ENCODE measurements around the gene EYS. TPM values are rescaled to one million over a fixed set of nuclear protein-coding genes. Genes with fewer than 3 reads are reported as not detected.

The EYS gene
- total RNA-seq, 1 experiment from 2014 or later = not detected

DNA sequence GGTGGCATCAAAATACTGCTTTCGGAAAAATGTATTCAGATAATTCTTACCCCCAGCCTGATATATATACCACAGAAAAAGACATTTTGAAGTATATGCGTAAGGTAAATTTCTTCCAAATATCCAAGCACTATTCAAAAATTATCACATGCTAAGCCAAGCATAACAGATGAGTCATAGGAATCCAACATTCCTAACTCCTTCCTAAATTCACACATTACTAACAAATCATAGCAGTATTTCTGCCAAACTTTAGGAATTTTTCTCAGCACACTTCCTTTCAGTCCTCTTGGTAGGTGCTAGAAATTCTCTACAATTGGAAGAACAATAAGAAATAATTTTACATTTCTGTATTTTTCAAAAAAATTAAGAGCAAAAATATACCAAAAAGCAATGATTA is 417.5 kb downstream of the EYS start:
- in situ Hi-C loops (cut with HindIII; ENCODE audit: low sequenced_read_pairs) = no loop called here
- DNase-seq (ENCODE audit: low spot score) = no peak

DNA sequence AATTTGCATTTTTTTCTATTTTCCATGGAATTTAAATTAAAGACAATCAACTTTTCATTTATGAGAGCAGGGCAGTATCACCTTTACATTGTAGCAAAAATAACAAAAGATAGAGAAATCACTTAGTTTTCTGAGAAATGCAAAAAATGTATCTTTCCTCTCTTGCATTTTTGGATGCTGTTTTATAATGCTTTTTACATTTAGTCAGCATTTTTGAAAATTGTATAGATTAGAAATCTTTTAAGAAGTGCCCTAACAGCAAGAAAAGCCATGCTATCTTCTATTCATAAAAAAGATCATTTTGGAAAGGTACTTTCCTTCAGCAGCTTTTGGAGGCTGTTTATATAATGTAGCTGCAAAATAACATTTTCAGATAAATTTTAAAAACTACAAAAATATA is 421.8 kb downstream of the EYS start:
- DNase-seq (ENCODE audit: low spot score) = no peak
- in situ Hi-C loops (cut with HindIII; ENCODE audit: low sequenced_read_pairs) = no loop called here

DNA sequence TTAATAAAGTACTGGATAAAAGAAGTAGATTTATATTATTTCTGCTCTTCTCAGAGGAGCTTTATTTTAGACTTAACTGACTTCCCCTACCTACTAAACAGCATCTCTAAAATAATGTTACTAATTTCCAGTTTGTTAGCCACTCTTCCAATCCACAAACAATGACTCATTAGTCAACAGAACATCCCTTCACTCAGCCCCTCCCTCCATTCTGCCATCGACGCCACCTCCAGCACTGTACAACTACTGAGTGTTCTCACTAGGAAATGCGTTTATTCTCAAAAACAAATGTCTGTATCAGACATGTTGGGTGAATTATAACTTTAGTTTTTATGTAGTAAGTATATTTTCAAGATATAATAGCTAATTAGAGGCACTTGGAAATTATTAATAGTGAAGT is 427.0 kb downstream of the EYS start:
- no peak for DNase-seq (ENCODE audit: low spot score)
- in situ Hi-C loops (cut with HindIII; ENCODE audit: low sequenced_read_pairs) = no loop called here

DNA sequence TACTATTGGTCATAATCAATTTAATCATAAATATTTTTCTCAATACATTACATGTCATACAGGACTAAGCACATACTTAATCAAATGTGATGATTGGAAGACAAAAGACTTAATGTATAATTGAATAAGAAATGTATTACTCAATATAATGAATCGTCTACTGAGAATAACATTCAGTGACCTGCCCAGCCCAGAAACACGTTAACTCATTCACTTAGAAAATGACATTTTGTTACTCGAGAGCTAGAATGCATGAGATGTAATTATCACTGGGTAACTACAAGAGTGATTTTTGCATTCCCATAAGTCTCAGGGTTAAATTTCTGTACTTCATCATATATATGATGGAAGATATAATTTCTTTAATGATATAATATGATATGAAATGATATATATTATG is 444.8 kb downstream of the EYS start:
- in situ Hi-C loops (cut with HindIII; ENCODE audit: low sequenced_read_pairs) = no loop called here

DNA sequence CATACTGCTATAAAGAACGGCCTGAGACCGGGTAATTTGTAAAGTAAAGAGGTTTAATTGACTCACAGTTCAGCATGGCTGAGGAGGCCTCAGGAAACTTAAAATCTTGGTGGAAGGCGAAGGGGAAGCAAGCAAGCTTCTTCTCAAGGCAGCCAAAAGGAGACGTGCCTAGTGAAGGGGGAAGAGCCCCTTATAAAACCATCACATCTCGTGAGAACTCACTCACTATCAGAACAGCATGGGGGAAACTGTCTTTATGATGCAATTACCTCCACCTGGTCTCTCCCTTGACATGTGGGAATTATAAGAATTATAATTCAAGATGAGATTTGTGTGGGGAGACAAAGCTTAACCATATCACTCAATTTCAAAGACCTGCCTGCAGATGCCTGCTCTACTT is 447.0 kb downstream of the EYS start:
- in situ Hi-C loops (cut with HindIII; ENCODE audit: low sequenced_read_pairs) = no loop called here
- no peak for DNase-seq (ENCODE audit: low spot score)

More for the DNA sequence above, 444.8 kb downstream of the EYS start:
- no peak for DNase-seq (ENCODE audit: low spot score)

DNA sequence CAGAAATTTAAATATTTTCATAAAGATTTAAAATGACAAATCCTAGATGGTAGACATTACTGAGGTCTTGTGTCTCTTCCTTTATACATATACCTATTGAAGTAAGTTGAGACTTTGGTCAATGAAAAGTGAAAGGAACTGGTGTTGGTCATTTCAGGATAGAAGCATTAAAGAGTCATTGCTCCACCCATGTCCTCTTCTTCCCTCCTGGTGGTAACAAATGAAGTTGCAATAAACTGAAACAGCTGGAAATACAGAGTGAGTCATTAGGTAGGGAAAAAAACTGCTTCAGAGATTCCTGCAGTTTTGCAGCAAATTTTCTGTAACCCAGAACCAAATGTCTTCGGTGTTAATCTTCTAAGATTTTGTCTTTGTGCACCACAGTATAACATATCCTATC is 448.0 kb downstream of the EYS start:
- DNase-seq (ENCODE audit: low spot score) = no peak
- in situ Hi-C loops (cut with HindIII; ENCODE audit: low sequenced_read_pairs) = no loop called here

DNA sequence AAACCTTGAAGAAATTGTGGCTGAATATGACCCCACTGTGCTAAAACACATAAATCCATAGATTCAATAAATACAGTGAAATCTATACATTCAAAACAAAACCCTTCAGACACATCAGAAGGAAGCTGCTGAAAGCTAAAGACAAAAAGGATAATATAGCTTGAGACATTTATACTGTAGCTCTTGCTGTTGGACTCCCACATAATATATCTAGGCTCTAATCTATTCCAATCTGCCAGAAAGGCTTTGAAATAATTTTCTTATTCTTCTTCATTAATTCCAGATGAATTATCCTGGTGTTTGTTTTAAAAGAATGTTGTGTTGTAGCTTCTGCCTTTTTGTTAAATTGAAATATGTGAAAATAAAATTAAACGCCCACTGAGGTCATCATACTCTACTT is 454.0 kb downstream of the EYS start:
- in situ Hi-C loops (cut with HindIII; ENCODE audit: low sequenced_read_pairs) = no loop called here
- DNase-seq (ENCODE audit: low spot score) = no peak

DNA sequence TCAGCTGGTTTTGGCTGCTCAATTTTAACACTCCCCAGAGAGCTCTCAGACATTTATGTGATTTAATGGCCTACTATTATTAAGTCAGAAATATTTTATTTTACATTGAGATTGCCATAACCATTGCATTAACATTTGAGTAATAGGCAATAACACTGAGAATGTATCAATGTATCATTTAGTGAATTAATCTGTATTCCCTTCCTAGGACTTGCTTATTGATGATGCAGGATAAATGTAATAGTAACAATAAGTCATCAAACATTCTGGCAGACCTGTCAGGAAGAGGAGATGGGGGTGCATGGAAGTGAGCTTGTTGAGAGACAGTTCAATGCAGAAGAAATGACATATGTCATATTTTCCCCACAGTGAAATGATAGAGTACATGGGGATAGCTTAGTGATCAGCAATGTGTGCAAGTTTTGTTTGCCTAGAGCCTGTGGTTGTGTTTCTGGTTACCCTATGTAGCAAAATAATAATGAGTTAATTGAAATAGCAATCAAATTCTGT is 458.9 kb downstream of the EYS start:
- no peak for DNase-seq (ENCODE audit: low spot score)
- in situ Hi-C loops (cut with HindIII; ENCODE audit: low sequenced_read_pairs) = no loop called here

DNA sequence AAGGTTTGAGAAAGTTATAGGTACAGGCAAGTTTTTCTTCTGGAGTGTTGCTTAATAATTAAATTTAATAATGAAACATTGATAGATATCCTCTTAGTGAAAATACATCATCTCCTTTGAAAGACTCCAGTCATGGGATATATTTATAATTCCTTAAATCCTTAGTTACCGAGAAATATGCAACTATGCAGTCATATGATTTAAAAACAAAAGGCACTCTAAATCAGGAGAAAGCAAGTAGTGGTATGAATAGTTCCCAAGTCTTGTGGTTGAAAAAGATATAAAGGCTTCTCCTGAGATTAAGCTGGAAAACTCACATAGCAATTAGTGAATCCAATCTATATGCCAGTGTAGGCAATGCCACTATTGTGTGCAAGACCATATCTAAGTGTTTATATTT is 475.4 kb downstream of the EYS start:
- in situ Hi-C loops (cut with HindIII; ENCODE audit: low sequenced_read_pairs) = no loop called here
- no peak for DNase-seq (ENCODE audit: low spot score)

DNA sequence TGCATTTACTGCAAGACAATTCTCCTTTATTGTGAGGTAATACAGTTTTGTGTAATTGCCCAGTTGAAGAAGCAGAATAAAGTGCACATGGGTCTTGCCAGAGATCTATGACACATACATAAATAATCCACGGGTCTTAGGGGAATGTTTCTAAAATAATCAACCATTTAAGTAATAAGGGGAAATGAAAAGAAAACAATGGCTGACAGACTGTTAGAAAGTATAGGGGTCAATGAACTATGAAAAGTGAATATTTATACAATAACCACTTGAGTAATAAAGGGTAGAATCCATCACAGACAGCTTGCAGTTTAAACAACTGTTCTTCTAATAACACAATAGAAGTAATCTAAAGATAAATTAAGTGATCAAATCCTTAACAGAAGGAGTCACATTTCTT is 477.2 kb downstream of the EYS start:
- no peak for DNase-seq (ENCODE audit: low spot score)
- in situ Hi-C loops (cut with HindIII; ENCODE audit: low sequenced_read_pairs) = no loop called here

DNA sequence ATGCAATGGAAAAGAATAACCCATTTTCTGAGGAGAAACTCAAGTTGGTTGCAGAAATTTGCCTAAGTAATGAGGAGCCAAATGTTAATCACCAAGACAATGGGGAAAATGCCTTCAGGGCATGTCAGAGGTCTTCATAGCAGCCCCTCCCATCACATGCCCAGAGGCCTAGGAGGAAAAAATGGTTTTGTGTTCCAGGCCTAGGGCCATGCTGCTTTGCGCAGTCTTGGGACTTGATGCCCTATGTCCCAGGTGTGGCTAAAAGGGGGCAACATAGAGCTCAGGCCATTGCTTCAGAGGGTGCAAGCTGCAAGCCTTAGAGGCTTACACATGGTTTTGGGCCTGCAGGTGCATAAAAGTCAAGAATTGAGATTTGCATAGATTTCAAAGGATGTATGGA is 485.9 kb downstream of the EYS start:
- DNase-seq (ENCODE audit: low spot score) = no peak
- in situ Hi-C loops (cut with HindIII; ENCODE audit: low sequenced_read_pairs) = no loop called here

DNA sequence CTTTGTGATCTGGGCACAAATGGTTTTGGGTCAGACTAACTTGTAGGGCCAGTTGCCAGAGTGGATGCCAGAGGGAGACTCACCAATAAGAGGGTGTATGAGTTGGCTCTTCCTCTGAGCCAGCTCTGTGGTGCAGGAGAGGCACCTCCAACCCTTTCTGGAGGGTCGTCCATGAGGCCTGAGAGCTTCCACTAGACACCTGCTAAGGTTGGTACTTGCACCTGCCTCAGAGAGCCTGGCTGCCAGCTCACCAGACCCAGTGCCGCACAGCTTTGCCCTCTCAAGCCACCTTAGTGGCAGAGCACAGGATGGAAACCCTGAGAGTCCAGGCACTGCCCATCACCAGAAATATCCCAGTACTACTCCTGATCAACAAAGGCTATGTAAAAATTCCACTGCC is 504.3 kb downstream of the EYS start:
- in situ Hi-C loops (cut with HindIII; ENCODE audit: low sequenced_read_pairs) = no loop called here
- no peak for DNase-seq (ENCODE audit: low spot score)

DNA sequence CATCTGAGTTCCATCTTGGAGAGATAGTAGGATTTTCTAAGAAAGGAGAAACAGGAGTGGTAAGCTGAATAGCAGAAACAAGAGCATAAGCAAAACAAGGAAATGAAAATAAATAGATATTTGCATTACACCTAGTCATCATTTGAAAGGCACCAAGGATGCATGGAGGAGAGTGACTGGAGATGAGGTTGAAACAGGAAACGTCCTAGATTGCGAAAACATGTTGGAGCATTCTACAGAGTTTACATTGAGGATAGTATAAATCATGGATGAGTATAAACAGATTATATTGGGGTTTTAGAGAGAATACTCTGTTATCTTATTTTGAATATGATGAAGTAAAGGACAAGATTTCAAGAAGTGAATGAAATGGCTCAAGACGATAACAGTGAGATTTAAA is 507.3 kb downstream of the EYS start:
- in situ Hi-C loops (cut with HindIII; ENCODE audit: low sequenced_read_pairs) = no loop called here
- no peak for DNase-seq (ENCODE audit: low spot score)

DNA sequence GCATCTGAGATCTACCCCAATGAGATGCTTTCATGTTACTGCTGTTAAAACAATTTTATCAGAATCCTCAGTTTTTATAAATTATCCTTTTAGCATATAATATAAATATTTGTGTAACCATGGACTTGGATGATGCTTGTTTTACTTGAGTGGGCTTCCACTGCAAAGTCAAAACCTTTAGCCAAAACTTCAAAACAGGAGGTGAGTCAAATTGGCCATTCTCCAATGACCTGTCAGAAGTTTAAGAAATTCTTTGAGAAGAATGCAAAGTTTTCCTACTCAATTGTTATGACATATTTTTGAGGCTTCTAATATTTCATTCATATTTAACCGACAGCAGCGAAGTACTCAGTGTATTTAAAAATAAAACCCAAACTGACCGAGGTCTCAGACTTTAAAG is 507.9 kb downstream of the EYS start:
- no peak for DNase-seq (ENCODE audit: low spot score)
- in situ Hi-C loops (cut with HindIII; ENCODE audit: low sequenced_read_pairs) = no loop called here

DNA sequence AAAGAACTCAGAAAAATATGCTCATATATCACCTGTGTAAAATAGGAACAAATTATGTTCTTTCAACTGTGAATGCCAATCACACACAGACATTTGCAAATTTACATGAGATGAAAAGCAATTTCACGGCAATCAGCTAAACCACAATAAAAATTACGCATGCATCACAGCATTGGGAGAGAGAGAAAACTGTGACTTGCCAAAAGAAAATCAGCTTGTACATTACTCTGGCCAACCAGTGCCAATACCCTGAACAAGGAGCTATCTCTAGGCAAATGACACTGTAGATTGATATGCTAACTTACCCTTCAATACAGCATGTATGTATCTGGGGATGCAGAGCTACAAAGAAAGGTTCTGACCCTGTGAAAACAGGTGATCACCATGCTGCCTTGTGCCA is 515.6 kb downstream of the EYS start:
- DNase-seq (ENCODE audit: low spot score) = no peak
- in situ Hi-C loops (cut with HindIII; ENCODE audit: low sequenced_read_pairs) = no loop called here

DNA sequence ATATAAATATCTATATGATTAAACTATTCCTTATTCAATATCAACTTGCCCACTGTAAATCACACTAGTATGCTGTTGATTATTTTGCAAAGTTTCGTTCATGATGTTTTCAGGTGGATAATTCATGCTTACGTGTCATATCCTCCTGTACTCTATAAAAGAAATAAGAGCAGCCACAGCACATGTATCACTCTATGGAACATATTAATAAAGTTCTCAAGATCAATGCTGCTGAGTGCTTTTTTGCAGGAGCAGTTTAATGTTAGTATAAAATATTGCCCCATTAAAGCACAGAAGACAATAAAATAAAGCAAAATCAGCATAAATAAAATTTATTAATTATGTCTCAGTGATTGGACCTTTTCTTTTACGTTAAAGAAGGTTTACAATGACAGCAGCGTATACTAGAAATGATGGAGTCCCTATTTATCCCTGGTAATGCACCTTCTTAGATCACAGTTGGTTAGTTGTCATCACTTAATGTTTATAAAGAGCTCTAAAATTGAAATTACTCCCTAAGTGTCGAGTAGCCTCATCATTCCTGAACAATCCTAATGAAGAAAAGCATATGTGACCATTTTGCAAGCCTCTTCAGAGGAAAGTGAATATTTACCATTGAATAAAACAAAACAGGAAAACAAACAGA is 517.7 kb downstream of the EYS start:
- in situ Hi-C loops (cut with HindIII; ENCODE audit: low sequenced_read_pairs) = no loop called here

DNA sequence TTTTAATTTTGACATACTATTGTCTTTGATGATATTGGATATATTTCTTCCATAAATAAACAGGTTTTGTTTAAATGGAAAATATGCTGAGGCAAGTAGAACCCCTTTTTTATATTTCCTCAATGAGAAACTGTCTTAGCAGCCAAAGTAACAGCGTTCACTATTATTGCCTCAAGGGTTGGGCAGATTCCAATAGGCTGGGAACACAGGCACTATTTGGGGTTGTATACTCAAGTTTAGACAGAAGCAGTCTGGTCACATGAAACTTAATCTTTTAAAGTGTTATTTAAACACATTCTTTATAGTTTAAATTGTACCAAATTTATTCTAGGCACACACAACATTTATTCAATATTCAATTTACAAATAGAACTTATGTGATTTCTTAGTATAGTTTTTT is 520.2 kb downstream of the EYS start:
- in situ Hi-C loops (cut with HindIII; ENCODE audit: low sequenced_read_pairs) = no loop called here
- no peak for DNase-seq (ENCODE audit: low spot score)

More for the DNA sequence above, 517.7 kb downstream of the EYS start:
- DNase-seq (ENCODE audit: low spot score) = no peak

DNA sequence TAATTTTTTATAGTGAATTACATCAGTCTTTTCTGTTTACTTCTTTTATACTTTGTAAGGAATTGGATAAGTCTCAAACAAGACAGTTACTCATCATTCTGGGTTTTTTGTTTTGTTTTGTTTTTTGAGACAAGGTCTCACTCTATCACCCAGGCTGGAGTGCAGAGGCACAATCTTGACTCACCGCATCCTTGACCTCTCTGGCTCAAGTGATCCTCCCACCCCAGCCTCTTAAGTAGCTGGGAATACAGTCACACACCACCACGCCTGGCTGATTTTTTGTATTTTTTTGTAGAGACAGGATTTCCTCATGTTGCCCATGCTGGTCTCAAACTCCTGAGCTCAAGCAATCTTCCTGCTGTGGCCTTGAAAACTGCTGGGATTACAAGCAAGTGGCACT is 524.3 kb downstream of the EYS start:
- DNase-seq (ENCODE audit: low spot score) = no peak
- in situ Hi-C loops (cut with HindIII; ENCODE audit: low sequenced_read_pairs) = no loop called here

DNA sequence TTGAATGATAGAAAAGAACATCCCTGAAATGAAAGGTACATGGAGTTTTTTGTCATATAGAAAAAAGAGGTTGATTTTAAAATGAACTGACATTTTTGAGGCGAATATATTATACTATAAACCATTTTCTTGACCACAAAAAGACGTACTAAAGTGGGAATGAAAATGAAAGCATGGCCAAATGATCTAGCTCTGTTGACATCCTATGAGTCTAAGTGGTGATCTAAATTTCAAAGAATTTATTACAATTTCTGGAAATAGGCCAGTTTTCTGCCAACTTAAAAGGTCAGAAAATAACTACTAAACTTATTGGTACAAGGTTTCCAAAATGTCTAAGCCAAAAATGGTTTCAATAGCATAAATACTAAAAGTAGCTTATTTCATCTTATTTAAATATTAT is 536.8 kb downstream of the EYS start:
- DNase-seq (ENCODE audit: low spot score) = no peak
- in situ Hi-C loops (cut with HindIII; ENCODE audit: low sequenced_read_pairs) = no loop called here

DNA sequence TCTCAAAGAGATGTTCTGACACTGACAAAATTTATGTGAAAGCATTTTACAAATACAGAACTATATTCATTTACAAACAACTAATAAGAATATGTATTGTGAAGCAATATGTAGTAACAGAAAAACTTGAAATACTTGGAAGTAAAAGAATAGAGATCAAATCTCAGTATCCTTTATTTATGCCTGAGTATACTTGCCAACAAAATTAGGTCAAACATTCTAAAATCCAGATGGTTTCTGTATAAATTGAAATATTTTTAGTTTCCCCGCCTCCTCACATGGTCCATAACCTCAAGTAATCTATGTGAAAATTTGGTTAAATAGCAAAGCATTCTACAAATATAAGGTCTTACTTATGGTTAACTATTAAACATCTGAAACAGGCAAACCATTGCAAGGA is 545.4 kb downstream of the EYS start:
- in situ Hi-C loops (cut with HindIII; ENCODE audit: low sequenced_read_pairs) = no loop called here
- peak; percentile 17 for DNase-seq (ENCODE audit: low spot score)

DNA sequence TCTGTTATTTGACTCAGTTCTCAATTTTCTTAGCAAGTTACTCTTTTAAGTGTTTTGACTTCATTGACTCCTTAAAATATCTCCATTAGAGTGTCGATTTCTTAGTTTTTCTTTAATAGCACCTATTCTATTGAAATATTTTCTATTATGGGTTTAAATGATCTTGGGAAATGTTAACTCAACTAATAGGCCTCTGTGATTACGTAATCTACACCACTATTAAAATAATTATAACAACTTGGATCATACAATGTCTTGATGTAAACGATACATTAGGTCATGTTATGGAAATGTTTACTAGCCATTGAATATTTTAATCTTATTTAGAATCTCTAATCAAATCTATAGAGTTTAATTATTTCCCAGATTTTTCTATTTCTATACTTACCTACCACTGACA is 550.0 kb downstream of the EYS start:
- in situ Hi-C loops (cut with HindIII; ENCODE audit: low sequenced_read_pairs) = no loop called here
- no peak for DNase-seq (ENCODE audit: low spot score)

DNA sequence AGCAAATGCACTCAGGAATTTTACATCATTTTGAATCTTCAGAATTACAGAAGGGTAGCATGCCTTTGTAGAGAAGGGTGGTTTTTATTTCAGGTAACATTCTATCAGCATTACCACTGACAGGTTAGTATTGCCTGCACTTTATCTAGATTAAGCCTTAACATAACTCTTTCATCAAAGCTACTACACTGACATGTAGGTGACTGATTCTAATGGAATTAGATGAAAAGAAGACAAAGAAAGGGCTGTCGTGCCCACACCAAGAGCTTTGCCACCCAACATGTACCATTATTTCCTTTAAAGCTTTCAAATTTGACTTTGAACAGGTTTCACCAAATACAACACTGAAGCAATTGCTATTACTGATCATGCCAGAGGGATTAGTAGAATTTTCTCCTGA is 551.9 kb downstream of the EYS start:
- no peak for DNase-seq (ENCODE audit: low spot score)
- in situ Hi-C loops (cut with HindIII; ENCODE audit: low sequenced_read_pairs) = no loop called here
